Measurements from ENCODE around the gene PARVG.

GRCh38 chr22:44142421-44143104 lies 38.2 kb upstream of the PARVG start:
- no peak for TF ChIP-seq CTCF (optimal IDR thresholded peaks at IDR 0.05 in 1 of 3, IDR thresholded peaks at IDR 0.05 in 1 of 3, conservative IDR thresholded peaks at IDR 0.05 in 1 of 3; ENCODE audit: extremely low read depth in 1 of 3, insufficient read depth in 2 of 3, low read length in 3 of 3)
- TF ChIP-seq EZH2 (IDR thresholded peaks at IDR 0.05; ENCODE audit: low read length) = no peak

All from keratinocyte (primary cell).